ENCODE measurements around the gene IGF2R.
"Not testable (repeated sequence)": the region's sequence is repeated elsewhere in the genome, so short reads cannot be mapped to it uniquely, and the experiment has no call there.

IGF2R gene

GRCh38 chr6:160108077-160108476 is 139.2 kb downstream of the IGF2R start:
- no peak for DNase-seq

- DNase-seq = no peak
Observed at GRCh38 chr6:160110586-160111123, 141.8 kb downstream of the IGF2R start.

- DNase-seq = no peak
Observed at GRCh38 chr6:160111806-160112205, 142.9 kb downstream of the IGF2R start.

GRCh38 chr6:160112628-160113299 is 143.9 kb downstream of the IGF2R start:
- no peak for DNase-seq

- not testable (repeated sequence) for DNase-seq
Observed at GRCh38 chr6:160114536-160114935, 145.7 kb downstream of the IGF2R start.

- no peak for DNase-seq
Observed at GRCh38 chr6:160115421-160115820, 146.5 kb downstream of the IGF2R start.

GRCh38 chr6:160116411-160116810 is 147.5 kb downstream of the IGF2R start:
- no peak for DNase-seq

- DNase-seq = no peak
Observed at GRCh38 chr6:160117137-160117536, 148.3 kb downstream of the IGF2R start.

GRCh38 chr6:160118620-160119229 is 149.8 kb downstream of the IGF2R start:
- no peak for DNase-seq

GRCh38 chr6:160120087-160120486 is 151.2 kb downstream of the IGF2R start:
- no peak for DNase-seq

GRCh38 chr6:160121558-160121957 is 152.7 kb downstream of the IGF2R start, which contains the start of gene SLC22A1:
Gene SLC22A1 (plus strand): TSS chr6:160121815. CDS start chr6:160121936, 121 bp downstream.
- no peak for DNase-seq

GRCh38 chr6:160121981-160122380 is 153.1 kb downstream of the IGF2R start:
- DNase-seq = no peak

GRCh38 chr6:160122744-160123143 is 153.9 kb downstream of the IGF2R start:
- no peak for DNase-seq

- no peak for DNase-seq
Observed at GRCh38 chr6:160124007-160124406, 155.1 kb downstream of the IGF2R start.

GRCh38 chr6:160124605-160125004 is 155.7 kb downstream of the IGF2R start:
- DNase-seq = no peak

- DNase-seq = not testable (repeated sequence)
Observed at GRCh38 chr6:160125105-160125504, 156.2 kb downstream of the IGF2R start.

GRCh38 chr6:160127270-160128124 is 158.6 kb downstream of the IGF2R start:
- DNase-seq = no peak

GRCh38 chr6:160128125-160128683 is 159.3 kb downstream of the IGF2R start:
- no peak for DNase-seq

GRCh38 chr6:160128879-160129516 is 160.1 kb downstream of the IGF2R start:
- DNase-seq = no peak

GRCh38 chr6:160129881-160130615 is 161.2 kb downstream of the IGF2R start:
- DNase-seq = no peak

GRCh38 chr6:160130729-160131484 is 162.0 kb downstream of the IGF2R start:
- DNase-seq = no peak
